GM18951 (cell line): ENCODE results near the gene AFF2.
"Not testable (repeated sequence)": the region's sequence is repeated elsewhere in the genome, so short reads cannot be mapped to it uniquely, and the experiment has no call there.

Experiments
- POLR2A ChIP-seq: IDR thresholded peaks from 4 replicates; pipeline ENCODE4 v1.6.1; 2011; ENCODE audit warnings: mild to moderate bottlenecking; ENCODE audit not compliant: insufficient read length, insufficient read depth; ENCODE audit errors: extremely low read depth
- in situ Hi-C: fragments of 300-500 bp; cut with MboI; formaldehyde crosslinking; loops from one replicate; pipeline ENCODE4 v1.12.0; 2022; ENCODE audit warnings: low sequenced_read_pairs, mixed read lengths, inconsistent platforms; ENCODE audit not compliant: unreplicated experiment

AFF2 gene

GRCh38 chrX:148659481-148659880 is 159.1 kb downstream of the AFF2 start:
- TF ChIP-seq POLR2A, result no peak
- in situ Hi-C loops, result no loop called here

DNA sequence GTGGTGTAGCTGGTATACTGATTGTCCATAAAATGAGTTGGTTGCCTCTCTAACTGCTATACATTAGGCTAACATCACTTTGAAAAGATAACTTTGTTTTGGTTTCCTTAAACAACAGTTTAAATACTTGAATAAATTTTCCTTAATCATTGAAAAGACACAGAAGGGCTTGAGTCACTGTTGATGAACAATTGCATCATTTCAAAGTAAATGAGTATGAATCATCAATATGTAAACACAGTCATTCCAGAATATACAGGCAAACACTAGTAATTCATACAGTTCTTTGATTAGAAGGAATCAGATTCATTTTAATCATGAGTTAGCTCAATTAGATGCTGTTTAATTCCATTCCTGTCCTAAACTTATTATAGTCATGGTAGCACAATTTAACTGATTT is 160.6 kb downstream of the AFF2 start:
- in situ Hi-C loops, result no loop called here
- no peak for TF ChIP-seq POLR2A

GRCh38 chrX:148662014-148662413 is 161.6 kb downstream of the AFF2 start:
- in situ Hi-C loops, result no loop called here

DNA sequence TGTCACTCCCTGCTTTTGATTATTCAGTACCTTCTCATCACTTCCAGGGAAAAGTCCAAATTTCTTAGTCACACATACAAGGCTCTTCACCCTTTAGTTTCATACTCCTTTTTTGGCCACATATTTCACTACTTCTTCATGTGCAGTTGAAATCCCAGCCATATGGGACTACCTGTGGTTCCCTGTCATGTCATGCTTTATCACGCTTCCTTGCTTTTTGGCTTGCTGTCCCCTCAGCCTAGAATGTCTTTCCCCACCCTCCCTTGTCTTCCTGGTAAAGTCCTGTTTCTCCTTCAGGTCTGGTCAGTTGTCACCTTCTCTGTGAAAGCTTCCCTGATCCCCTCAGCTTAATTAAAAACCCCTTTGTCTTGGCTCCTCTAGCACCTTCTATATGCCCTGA is 163.8 kb downstream of the AFF2 start:
- TF ChIP-seq POLR2A, result no peak
- in situ Hi-C loops, result no loop called here

More at GRCh38 chrX:148662014-148662413, 161.6 kb downstream of the AFF2 start:
- TF ChIP-seq POLR2A, result no peak

DNA sequence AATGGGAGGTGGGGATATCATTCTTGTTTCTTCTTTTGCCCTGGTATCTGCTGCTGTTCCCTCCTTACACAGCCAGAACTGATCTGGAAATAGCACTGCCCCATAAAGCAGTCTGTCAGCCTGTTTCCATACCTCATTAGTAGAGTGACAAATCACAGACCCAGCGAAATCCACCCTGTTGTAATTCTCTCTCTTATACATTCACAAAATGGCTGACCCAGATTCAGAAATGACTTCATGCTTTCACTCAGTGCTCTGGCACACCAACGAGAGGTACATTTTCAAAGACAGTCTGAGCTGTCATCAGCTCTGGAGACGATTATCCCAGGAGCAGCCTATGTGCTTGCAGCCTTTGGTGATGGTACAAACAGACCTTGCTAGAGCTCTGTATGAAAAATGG is 164.6 kb downstream of the AFF2 start:
- in situ Hi-C loops, result no loop called here
- no peak for TF ChIP-seq POLR2A

DNA sequence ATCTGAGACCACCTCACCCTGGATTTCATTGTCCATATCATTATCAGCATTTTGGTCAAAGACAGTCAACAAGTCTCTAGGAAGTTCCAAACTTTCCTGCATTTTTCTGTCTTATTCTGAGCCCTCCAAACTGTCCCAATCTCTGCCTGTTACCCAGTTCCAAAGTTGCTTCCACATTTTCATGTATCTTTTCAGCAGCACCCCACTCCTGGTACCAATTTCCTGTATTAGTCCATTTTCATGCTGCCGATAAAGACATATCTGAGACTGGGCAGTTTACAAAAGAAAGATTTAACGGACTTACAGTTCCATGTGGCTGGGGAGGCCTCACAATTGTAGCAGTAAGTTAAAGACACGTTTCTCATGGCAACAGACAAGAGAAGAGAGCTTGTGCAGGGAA is 168.8 kb downstream of the AFF2 start:
- in situ Hi-C loops, result not testable (repeated sequence)

- in situ Hi-C loops, result no loop called here
- no peak for TF ChIP-seq POLR2A
These were observed 169.9 kb downstream of the AFF2 start for GRCh38 chrX:148670277-148670676.

DNA sequence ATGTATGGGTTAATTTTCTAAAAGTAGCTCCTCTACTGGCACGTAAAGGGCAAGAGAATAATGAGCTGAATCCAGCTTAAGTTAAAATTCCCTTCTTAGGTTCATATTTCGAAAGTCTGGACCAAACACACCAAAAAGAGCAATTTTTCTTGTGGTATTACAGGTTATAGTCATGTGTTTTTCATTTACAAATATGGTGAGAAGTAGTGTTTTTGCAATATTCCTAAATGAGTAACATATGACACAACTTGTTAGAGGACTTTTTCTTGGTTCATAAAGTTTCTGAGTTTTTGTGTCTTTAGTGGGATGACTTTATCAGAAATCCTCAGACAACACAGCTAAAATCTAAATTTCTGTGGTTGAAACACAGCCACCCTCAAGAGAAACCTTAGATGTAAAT is 172.1 kb downstream of the AFF2 start:
- in situ Hi-C loops, result no loop called here
- TF ChIP-seq POLR2A, result no peak

- in situ Hi-C loops, result no loop called here
- TF ChIP-seq POLR2A, result no peak
These were observed 181.2 kb downstream of the AFF2 start for GRCh38 chrX:148681605-148682004.

DNA sequence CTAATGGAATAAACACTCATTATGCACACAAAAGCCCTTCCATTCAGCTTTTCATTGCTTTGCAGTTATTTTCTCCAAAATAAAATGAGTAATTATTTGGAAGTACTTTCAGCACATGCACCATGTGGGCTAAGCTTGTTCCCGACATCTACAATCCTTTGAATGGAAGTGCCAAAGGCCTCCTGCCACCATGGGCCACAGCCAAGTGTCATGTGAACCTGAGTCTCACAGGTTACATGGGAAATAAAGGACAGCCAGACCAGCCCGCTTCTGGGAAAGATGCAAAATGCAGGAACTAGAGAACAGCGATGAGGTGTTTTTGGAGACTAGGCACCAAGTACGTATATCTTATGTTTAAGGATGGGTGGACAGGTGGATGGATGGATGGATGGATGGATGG is 181.8 kb downstream of the AFF2 start:
- in situ Hi-C loops, result no loop called here
- no peak for TF ChIP-seq POLR2A

DNA sequence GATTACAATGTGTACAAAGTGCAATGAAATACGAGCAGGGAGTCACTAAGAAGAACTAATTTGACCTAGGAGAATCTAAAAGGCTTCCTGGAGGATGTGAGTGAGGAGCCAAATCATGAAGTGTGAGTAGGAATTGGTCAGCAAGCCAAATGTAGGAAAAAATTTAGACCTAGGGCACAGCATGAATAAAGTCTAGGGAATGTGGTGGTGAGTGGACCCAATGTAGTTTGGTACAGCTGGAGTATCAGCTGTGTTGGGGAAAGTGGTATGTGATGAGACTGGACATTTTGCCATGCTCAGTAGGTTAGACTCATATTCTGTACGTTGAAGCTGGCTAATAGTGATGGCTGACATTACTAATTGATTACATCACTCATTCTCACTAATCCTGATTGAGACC is 191.0 kb downstream of the AFF2 start:
- no peak for TF ChIP-seq POLR2A
- in situ Hi-C loops, result no loop called here

DNA sequence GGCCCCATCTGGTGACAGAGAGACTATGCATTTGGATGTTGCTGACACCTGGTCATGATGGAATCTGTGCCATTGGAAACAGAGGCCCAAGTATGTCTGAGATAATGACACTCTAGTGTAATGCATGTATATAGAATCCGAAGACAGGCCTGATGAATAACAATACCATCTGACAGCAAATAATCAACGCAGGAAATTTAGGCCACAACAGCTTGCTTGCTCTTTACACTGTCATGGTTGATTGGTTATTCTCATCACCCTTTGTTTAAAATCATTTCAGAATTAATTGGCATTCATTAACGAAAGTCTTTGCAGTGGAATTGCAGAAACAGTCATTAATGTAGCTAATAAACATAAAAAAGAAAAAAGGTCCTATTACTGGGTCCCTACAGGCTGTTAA is 194.8 kb downstream of the AFF2 start:
- in situ Hi-C loops, result no loop called here
- no peak for TF ChIP-seq POLR2A

GRCh38 chrX:148698221-148698620 is 197.8 kb downstream of the AFF2 start:
- in situ Hi-C loops, result no loop called here

DNA sequence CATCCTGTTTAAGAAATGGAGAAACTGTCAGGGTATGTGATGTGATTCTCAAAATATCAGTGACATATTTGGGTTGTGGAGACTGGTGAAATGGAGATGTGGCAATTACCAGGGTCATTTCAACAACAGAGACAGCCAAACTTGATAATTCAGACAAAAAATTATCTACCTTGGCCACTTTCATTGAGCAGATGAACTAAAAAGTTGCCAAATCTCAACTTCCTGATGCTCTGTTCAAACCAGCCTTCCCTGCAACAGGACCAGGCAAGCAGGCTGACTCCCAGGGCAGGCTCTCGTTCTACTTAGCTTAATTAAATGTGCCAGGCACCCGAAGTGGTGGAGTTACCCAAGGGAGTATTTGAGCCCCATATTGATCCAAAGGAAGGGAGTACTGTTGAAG is 199.6 kb downstream of the AFF2 start:
- TF ChIP-seq POLR2A, result no peak
- in situ Hi-C loops, result no loop called here

More at GRCh38 chrX:148698221-148698620, 197.8 kb downstream of the AFF2 start:
- TF ChIP-seq POLR2A, result no peak

- in situ Hi-C loops, result no loop called here
- no peak for TF ChIP-seq POLR2A
These were observed 213.6 kb downstream of the AFF2 start for GRCh38 chrX:148713981-148714380.
